HCT116 (cell line): ENCODE data around the gene DNAJC18. TPM values are rescaled to one million over a fixed set of nuclear protein-coding genes. Genes with fewer than 3 reads are reported as not detected.

ENCODE experiments used
- ATAC-seq: fragments of 200-7000 bp; cut with Tn5 transposase; 2 replicates; pipeline ENCODE4 v1.9.1; 2020; ENCODE audit warnings: mild to moderate bottlenecking, moderate library complexity
- BruUV-seq: library from RNA; stranded (reverse); fragments of 400-500 nt; replicated peaks from 2 replicates; lab custom pipeline; 2021; lab: Mats Ljungman, UMichigan
- CTCF ChIA-PET: fragments of 300-600 bp; sonication (Branson Sonifier 250); formaldehyde crosslinking; loops from one replicate; lab custom pipeline; 2021; ENCODE audit warnings: antibody characterized with exemption; lab: Charles Lee
- POLR2A ChIA-PET: fragments of 300-600, 350-600 bp; sonication (Branson Sonifier 250); formaldehyde crosslinking; loops from one replicate; lab custom pipeline; 2021; ENCODE audit warnings: antibody characterized with exemption; lab: Charles Lee
- RAD21 ChIA-PET, 2 experiments: fragments of 300-600 bp; sonication (Branson Sonifier 250); formaldehyde crosslinking; loops; one replicate each; lab custom pipeline; 2023; ENCODE audit warnings: low total read pairs in 2 of 2; ENCODE audit not compliant: uncharacterized antibody in 2 of 2, unreplicated experiment in 2 of 2, low non-redundant PET in 1 of 2; lab: Charles Lee
- DNase-seq: peaks from one replicate; pipeline ENCODE4 v3.0.0-alpha.2; 2010; ENCODE audit warnings: low read depth, low spot score
- H2AFZ ChIP-seq: fragments of 200-600 bp; shearing (Covaris generic), sonication (generic); 2 replicates; pipeline ENCODE4 v1.6.1; 2017; ENCODE audit warnings: low read depth, mixed run types, mixed read lengths, antibody characterized with exemption, low read length; ENCODE audit not compliant: poor library complexity, severe bottlenecking
- H3K27ac ChIP-seq: 2 replicates; pipeline ENCODE4 v1.5.1; 2012; ENCODE audit warnings: low read depth, low read length
- H3K27me3 ChIP-seq: fragments of 200-600 bp; sonication (generic); 2 replicates; pipeline ENCODE4 v1.6.1; 2016; ENCODE audit warnings: mixed run types, low read length, mixed read lengths; ENCODE audit not compliant: insufficient read depth
- H3K36me3 ChIP-seq, 2 experiments: fragments of 200-500 bp in 1 of 2; fragments of 200-600 bp in 1 of 2; sonication (Bioruptor generic) in 1 of 2; sonication (generic) in 1 of 2; 2 replicates each; pipeline versions ENCODE4 v1.5.1 to v1.6.1; 2014 to 2016; ENCODE audit warnings: low read length in 2 of 2, inconsistent platforms in 1 of 2, mixed read lengths in 1 of 2, mixed run types in 1 of 2; ENCODE audit not compliant: insufficient read depth in 2 of 2, control insufficient read depth in 1 of 2
- H3K4me1 ChIP-seq, 2 experiments: fragments of 200-600 bp in 1 of 2; sonication (generic) in 1 of 2; 2 replicates each; pipeline versions ENCODE4 v1.5.1 to v1.6.1; 2012 to 2017; ENCODE audit warnings: low read length in 2 of 2, inconsistent platforms in 1 of 2, mild to moderate bottlenecking in 1 of 2, mixed read lengths in 1 of 2, mixed run types in 1 of 2, moderate library complexity in 1 of 2; ENCODE audit not compliant: insufficient read depth in 2 of 2, control insufficient read depth in 1 of 2
- H3K4me2 ChIP-seq: fragments of 200-600 bp; sonication (generic); 2 replicates; pipeline ENCODE4 v1.6.1; 2017; ENCODE audit warnings: mixed run types, low read length, mixed read lengths
- H3K4me3 ChIP-seq, 2 experiments: fragments of 200-600 bp in 1 of 2; sonication (generic) in 1 of 2; replicated peaks in 1 of 2; 2 replicates each; pipeline ENCODE4 v1.5.1; 2011 to 2016; ENCODE audit warnings: low read length in 2 of 2, control low read depth in 1 of 2, low read depth in 1 of 2, mild to moderate bottlenecking in 1 of 2, mixed read lengths in 1 of 2, mixed run types in 1 of 2
- H3K79me2 ChIP-seq: fragments of 200-600 bp; sonication (generic); 2 replicates; pipeline ENCODE4 v1.6.1; 2017; ENCODE audit warnings: mild to moderate bottlenecking, mixed run types, low read length, moderate library complexity, mixed read lengths; ENCODE audit not compliant: insufficient read depth
- H3K9ac ChIP-seq: fragments of 200-600 bp; sonication (generic); 2 replicates; pipeline ENCODE4 v1.6.1; 2016; ENCODE audit warnings: low read length, mixed read lengths
- H3K9me2 ChIP-seq: fragments of 200-600 bp; sonication (generic), shearing (Covaris generic); 2 replicates; pipeline ENCODE4 v1.6.1; 2017; ENCODE audit warnings: mixed run types, mild to moderate bottlenecking, moderate library complexity; ENCODE audit not compliant: insufficient read depth
- H3K9me3 ChIP-seq, 2 experiments: fragments of 200-500 bp in 1 of 2; fragments of 200-600 bp in 1 of 2; sonication (Bioruptor generic) in 1 of 2; sonication (generic) in 1 of 2; 2 replicates each; pipeline ENCODE4 v1.6.1; 2014 to 2017; ENCODE audit warnings: low read length in 2 of 2, mixed read lengths in 2 of 2, inconsistent platforms in 1 of 2, low read depth in 1 of 2, mild to moderate bottlenecking in 1 of 2, mixed run types in 1 of 2, moderate library complexity in 1 of 2; ENCODE audit not compliant: control insufficient read depth in 1 of 2, insufficient read depth in 1 of 2
- H4K20me1 ChIP-seq: fragments of 200-600 bp; sonication (generic), shearing (Covaris generic); 2 replicates; pipeline ENCODE4 v1.6.1; 2017; ENCODE audit warnings: mixed run types, mild to moderate bottlenecking, moderate library complexity; ENCODE audit not compliant: insufficient read depth
- EGR1 ChIP-seq: IDR thresholded peaks from 2 replicates; pipeline ENCODE4 v1.6.1; 2012; ENCODE audit warnings: low read depth
- EZH2phosphoT487 ChIP-seq: fragments of 200-600 bp; IDR thresholded peaks from 2 replicates; pipeline ENCODE4 v1.6.1; 2018; ENCODE audit warnings: antibody characterized with exemption, borderline replicate concordance
- FOSL1 ChIP-seq: IDR thresholded peaks from 2 replicates; pipeline ENCODE4 v1.6.1; 2012; ENCODE audit warnings: low read depth
- POLR2A ChIP-seq: IDR thresholded peaks from 2 replicates; pipeline ENCODE4 v1.7.0; 2011; ENCODE audit warnings: borderline replicate concordance; ENCODE audit not compliant: insufficient read depth, insufficient read length; ENCODE audit errors: extremely low read depth
- POLR2AphosphoS5 ChIP-seq: IDR thresholded peaks from 2 replicates; pipeline ENCODE4 v1.6.1; 2011; ENCODE audit warnings: mild to moderate bottlenecking, low read depth, low read length, moderate library complexity
- SIN3A ChIP-seq: IDR thresholded peaks from 2 replicates; pipeline ENCODE4 v1.6.1; 2012; ENCODE audit warnings: low read depth
- TCF7L2 ChIP-seq: IDR thresholded peaks from 2 replicates; pipeline ENCODE4 v1.7.0; 2011; ENCODE audit warnings: borderline replicate concordance, inconsistent platforms; ENCODE audit not compliant: insufficient read depth, insufficient read length; ENCODE audit errors: extremely low read depth
- ZFX ChIP-seq: fragments of 450-650 bp; IDR thresholded peaks from 2 replicates; pipeline ENCODE4 v1.6.1; 2017
- ZNF274 ChIP-seq: fragments of 200-500 bp; sonication (Bioruptor generic); IDR thresholded peaks from 2 replicates; pipeline ENCODE4 v1.6.1; 2014; ENCODE audit warnings: mild to moderate bottlenecking, low read depth, low read length, inconsistent platforms
- intact Hi-C: fragments of 100-400 bp; cut with micrococcal nuclease; formaldehyde crosslinking; loops from 2 replicates; pipeline ENCODE4 v1.10.0; 2022
- total RNA-seq: library from RNA; stranded (reverse); gene quantifications from one replicate; pipeline ENCODE4 v1.2.1, GENCODE V29; 2021; ENCODE audit not compliant: unreplicated experiment
- TF ChIP-seq, protein P1 (sequence below): IDR thresholded peaks from 2 replicates; pipeline ENCODE4 v1.6.1; 2011; ENCODE audit warnings: mild to moderate bottlenecking, low read length, moderate library complexity; ENCODE audit not compliant: insufficient replicate concordance; ENCODE audit errors: extremely low read depth
- TF ChIP-seq, protein P2 (sequence below): IDR thresholded peaks from 2 replicates; pipeline ENCODE4 v1.6.1; 2012; ENCODE audit warnings: low read depth
- TF ChIP-seq, protein P3 (sequence below), 3 experiments: fragments of 200-600 bp in 1 of 3; sonication (generic) in 1 of 3; IDR thresholded peaks in 2 of 3; conservative IDR thresholded peaks in 1 of 3; 2 replicates each; pipeline ENCODE4 v1.5.1; 2012 to 2017; ENCODE audit warnings: low read depth in 2 of 3, low read length in 2 of 3, antibody characterized with exemption in 1 of 3, borderline replicate concordance in 1 of 3, control low read depth in 1 of 3, mild to moderate bottlenecking in 1 of 3, mixed read lengths in 1 of 3, mixed run types in 1 of 3, moderate library complexity in 1 of 3; ENCODE audit not compliant: insufficient read depth in 1 of 3

Gene DNAJC18
- total RNA-seq, 1 experiment from 2014 or later: 5.7 TPM

DNA sequence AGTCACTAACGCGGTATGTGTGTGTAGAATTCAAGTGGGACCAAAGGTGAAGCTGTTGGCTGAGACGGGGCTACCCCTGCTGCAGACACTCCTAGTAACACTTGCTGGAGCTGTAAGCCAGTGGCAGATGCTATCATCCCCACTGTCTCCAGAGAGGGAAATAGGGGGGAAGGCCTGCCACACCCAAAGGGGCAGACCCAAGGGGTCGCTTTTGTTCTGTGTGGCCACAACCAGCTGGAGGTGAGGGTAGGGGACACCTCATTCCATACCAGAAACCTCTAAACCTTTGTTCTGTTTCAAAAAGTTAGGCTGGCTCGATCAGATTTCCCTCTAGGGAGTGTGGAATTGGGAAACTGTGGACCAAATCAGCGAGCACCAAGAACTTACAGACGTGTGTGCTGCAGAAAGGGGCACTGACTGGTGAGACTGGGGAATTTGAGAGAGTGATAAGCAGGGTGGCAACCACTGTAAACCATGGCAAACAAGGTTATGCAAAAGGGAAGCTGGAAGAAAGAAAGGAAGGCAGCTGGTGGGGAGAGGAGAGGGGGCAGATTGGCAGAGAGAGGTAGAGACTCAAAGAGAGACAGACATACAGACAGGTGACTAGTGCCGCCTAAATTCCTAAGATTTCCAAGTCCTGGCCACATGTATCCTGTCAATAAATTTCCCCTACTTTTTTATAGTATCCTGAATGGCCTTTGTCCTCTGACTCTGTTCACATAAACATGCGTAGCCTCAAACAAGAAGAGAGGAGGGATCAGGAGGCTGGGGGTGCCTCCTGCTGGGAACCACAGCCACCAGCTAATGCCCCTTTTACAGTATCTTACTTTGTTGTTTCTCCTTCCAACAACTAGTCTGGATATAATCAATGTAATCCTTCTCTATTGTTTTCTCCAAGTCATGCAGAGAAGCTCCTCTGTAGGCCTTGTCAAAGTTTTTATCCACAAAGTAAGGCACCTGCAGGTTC is 19.8 kb downstream of the DNAJC18 start (continued):
- TF ChIP-seq, protein P1, sequence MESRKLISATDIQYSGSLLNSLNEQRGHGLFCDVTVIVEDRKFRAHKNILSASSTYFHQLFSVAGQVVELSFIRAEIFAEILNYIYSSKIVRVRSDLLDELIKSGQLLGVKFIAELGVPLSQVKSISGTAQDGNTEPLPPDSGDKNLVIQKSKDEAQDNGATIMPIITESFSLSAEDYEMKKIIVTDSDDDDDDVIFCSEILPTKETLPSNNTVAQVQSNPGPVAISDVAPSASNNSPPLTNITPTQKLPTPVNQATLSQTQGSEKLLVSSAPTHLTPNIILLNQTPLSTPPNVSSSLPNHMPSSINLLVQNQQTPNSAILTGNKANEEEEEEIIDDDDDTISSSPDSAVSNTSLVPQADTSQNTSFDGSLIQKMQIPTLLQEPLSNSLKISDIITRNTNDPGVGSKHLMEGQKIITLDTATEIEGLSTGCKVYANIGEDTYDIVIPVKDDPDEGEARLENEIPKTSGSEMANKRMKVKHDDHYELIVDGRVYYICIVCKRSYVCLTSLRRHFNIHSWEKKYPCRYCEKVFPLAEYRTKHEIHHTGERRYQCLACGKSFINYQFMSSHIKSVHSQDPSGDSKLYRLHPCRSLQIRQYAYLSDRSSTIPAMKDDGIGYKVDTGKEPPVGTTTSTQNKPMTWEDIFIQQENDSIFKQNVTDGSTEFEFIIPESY: no peak
- TF ChIP-seq SIN3A: no peak
- no peak for TF ChIP-seq POLR2AphosphoS5

DNA sequence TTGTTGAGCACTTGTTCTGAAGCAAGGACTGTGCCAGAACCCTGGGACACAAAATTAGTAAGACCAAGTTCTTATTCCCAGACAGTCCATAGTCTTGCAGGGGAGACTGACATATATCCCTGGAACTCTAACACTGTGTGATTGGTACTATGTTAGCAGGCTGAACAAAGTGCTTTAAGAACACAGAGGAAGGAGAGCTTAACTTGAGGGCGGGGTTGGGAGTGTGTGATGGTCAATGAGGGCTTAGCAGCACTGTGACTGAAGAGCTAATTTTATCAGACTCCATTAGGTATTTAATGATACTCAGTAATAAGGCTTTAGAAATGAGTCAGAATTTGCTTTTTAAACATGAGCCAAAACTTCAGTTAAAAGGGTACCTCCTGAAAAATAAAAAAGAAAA is 20.5 kb downstream of the DNAJC18 start:
- peaks cover 3 to 18% of the 10 kb centered on the region in 2 experiments; a peak in 3 of 4 replicates for H3K4me1 ChIP-seq
- no peak overlapping the region for H3K27ac ChIP-seq
- POLR2A ChIA-PET: no interaction called here
- no TSS peak for BruUV-seq
- H3K27me3 ChIP-seq: no peaks in the 10 kb centered on the region
- no peak overlapping the region for H2AFZ ChIP-seq
- intact Hi-C loops: no loop called here
- no peaks in the 10 kb centered on the region for H3K9me2 ChIP-seq
- H3K9me3 ChIP-seq: no peaks in the 10 kb centered on the region
- RAD21 ChIA-PET: no interaction called here
- no peaks in the 10 kb centered on the region for H3K36me3 ChIP-seq
- no peaks in the 10 kb centered on the region for H3K79me2 ChIP-seq
- no peak for ATAC-seq
- TF ChIP-seq POLR2A: no peak
- no peak for TF ChIP-seq EGR1
- TF ChIP-seq FOSL1: no peak
- TF ChIP-seq, protein P2, sequence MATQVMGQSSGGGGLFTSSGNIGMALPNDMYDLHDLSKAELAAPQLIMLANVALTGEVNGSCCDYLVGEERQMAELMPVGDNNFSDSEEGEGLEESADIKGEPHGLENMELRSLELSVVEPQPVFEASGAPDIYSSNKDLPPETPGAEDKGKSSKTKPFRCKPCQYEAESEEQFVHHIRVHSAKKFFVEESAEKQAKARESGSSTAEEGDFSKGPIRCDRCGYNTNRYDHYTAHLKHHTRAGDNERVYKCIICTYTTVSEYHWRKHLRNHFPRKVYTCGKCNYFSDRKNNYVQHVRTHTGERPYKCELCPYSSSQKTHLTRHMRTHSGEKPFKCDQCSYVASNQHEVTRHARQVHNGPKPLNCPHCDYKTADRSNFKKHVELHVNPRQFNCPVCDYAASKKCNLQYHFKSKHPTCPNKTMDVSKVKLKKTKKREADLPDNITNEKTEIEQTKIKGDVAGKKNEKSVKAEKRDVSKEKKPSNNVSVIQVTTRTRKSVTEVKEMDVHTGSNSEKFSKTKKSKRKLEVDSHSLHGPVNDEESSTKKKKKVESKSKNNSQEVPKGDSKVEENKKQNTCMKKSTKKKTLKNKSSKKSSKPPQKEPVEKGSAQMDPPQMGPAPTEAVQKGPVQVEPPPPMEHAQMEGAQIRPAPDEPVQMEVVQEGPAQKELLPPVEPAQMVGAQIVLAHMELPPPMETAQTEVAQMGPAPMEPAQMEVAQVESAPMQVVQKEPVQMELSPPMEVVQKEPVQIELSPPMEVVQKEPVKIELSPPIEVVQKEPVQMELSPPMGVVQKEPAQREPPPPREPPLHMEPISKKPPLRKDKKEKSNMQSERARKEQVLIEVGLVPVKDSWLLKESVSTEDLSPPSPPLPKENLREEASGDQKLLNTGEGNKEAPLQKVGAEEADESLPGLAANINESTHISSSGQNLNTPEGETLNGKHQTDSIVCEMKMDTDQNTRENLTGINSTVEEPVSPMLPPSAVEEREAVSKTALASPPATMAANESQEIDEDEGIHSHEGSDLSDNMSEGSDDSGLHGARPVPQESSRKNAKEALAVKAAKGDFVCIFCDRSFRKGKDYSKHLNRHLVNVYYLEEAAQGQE: no peak
- TF ChIP-seq ZFX: no peak
- TF ChIP-seq, protein P1: no peak
- TF ChIP-seq EZH2phosphoT487: no peak
- TF ChIP-seq, protein P3, sequence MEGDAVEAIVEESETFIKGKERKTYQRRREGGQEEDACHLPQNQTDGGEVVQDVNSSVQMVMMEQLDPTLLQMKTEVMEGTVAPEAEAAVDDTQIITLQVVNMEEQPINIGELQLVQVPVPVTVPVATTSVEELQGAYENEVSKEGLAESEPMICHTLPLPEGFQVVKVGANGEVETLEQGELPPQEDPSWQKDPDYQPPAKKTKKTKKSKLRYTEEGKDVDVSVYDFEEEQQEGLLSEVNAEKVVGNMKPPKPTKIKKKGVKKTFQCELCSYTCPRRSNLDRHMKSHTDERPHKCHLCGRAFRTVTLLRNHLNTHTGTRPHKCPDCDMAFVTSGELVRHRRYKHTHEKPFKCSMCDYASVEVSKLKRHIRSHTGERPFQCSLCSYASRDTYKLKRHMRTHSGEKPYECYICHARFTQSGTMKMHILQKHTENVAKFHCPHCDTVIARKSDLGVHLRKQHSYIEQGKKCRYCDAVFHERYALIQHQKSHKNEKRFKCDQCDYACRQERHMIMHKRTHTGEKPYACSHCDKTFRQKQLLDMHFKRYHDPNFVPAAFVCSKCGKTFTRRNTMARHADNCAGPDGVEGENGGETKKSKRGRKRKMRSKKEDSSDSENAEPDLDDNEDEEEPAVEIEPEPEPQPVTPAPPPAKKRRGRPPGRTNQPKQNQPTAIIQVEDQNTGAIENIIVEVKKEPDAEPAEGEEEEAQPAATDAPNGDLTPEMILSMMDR (IDR thresholded peaks at IDR 0.05 in 2 of 3, conservative IDR thresholded peaks at IDR 0.05 in 1 of 3; ENCODE audit: borderline replicate concordance in 1 of 3, insufficient read depth in 1 of 3, low read depth in 2 of 3, low read length in 2 of 3): no peak
- TF ChIP-seq ZNF274: no peak
- no peak for TF ChIP-seq TCF7L2
- CTCF ChIA-PET: no interaction called here
- no peak overlapping the region for H3K4me2 ChIP-seq
- DNase-seq: no peak
- no peak overlapping the region for H3K4me3 ChIP-seq
- no peaks in the 10 kb centered on the region for H4K20me1 ChIP-seq
- H3K9ac ChIP-seq: no peak overlapping the region
